Measurements from ENCODE around the gene THUMPD3. TPM values are rescaled to one million over a fixed set of nuclear protein-coding genes. Genes with fewer than 3 reads are reported as not detected.

The THUMPD3 gene
- total RNA-seq, 2 donors from 2014 or later: 28.8 to 38.7 TPM

DNA sequence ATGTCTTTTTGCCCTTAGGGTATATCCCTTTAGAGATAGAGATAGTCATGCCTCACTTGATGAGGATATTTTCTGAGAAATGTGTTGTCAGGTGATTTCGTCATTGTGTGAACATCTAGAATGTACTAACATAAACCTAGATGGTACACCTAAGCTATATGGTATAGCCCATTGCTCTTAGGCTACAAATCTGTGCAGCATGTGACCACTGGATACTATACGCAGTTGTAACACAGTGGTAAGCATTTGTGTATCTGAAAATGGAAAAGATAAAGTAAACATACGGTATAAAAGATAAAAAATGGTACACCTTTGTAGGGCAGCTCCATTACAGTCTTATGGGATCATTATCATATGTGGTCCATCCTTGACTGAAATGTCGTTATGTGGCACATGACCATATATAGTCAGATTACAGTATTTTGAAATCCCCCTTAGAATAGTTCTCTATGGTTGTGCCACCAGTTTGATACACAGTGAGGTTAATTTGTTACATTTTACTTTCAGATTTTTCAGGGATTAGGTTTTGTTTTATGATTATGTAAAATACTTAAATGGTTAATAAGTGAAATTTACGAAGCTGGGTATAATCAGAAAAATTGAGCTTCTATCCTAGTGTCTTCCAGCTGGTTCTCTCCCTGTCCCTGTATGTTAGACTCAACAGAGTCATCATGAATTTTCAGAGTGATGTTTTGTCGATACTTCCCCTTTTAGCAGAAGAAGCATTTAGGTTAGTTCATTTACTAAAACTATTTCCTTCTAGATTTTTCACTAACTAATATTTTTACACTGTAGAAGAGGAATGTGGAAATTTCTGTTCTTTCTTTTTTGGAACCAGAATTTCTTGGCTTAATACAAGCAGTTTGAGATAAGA is 47.4 kb downstream of the THUMPD3 start:
- no peak overlapping the region for H3K27ac ChIP-seq
- TF ChIP-seq POLR2AphosphoS5 (IDR thresholded peaks at IDR 0.05) (no peak), POLR2A (IDR thresholded peaks at IDR 0.05) (no peak)
- TF ChIP-seq, protein P1, sequence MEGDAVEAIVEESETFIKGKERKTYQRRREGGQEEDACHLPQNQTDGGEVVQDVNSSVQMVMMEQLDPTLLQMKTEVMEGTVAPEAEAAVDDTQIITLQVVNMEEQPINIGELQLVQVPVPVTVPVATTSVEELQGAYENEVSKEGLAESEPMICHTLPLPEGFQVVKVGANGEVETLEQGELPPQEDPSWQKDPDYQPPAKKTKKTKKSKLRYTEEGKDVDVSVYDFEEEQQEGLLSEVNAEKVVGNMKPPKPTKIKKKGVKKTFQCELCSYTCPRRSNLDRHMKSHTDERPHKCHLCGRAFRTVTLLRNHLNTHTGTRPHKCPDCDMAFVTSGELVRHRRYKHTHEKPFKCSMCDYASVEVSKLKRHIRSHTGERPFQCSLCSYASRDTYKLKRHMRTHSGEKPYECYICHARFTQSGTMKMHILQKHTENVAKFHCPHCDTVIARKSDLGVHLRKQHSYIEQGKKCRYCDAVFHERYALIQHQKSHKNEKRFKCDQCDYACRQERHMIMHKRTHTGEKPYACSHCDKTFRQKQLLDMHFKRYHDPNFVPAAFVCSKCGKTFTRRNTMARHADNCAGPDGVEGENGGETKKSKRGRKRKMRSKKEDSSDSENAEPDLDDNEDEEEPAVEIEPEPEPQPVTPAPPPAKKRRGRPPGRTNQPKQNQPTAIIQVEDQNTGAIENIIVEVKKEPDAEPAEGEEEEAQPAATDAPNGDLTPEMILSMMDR (IDR thresholded peaks at IDR 0.05): no peak

DNA sequence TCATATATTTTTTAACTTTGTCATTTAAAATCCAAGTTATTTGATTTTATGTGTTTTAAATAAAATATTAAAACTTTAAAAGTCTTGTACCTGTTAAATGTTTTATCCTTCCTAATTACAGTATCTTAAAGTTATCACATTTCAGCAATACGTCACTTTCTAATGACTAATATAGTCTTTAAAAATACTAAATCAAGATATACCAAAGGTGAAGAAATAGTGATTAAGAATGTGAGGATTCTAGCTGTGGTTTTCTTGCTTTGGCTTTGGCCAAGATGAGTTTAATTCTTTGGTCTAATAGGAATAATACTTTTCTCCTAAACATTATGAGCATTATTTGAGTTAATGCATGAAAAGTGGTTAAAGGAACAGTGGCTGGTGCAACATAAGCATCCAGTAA is 48.4 kb downstream of the THUMPD3 start:
- Histone ChIP-seq H3K9me3 (no peaks in the 10 kb centered on the region), H3K27ac (no peak overlapping the region), H3K4me1 (replicated peaks) (peaks cover 5% of the 10 kb centered on the region), H3K4me3 (no peak overlapping the region), H3K36me3 (no peaks in the 10 kb centered on the region), H3K27me3 (replicated peaks; ENCODE audit: insufficient read depth) (no peaks in the 10 kb centered on the region)
- TF ChIP-seq, protein P1 (IDR thresholded peaks at IDR 0.05): no peak
- TF ChIP-seq POLR2A (IDR thresholded peaks at IDR 0.05) (no peak), POLR2AphosphoS5 (IDR thresholded peaks at IDR 0.05) (no peak)
- intact Hi-C loops (cut with DNase I): no loop called here
- WGBS: 83% methylated on average over 1 of the region's 1 CpG
- no peak for DNase-seq (ENCODE audit: low spot score)

More for the DNA sequence above, 47.4 kb downstream of the THUMPD3 start:
- Histone ChIP-seq H3K4me3 (no peak overlapping the region), H3K27me3 (replicated peaks; ENCODE audit: insufficient read depth) (no peaks in the 10 kb centered on the region), H3K9me3 (no peaks in the 10 kb centered on the region), H3K4me1 (replicated peaks) (peaks cover 6% of the 10 kb centered on the region), H3K36me3 (no peaks in the 10 kb centered on the region)
- 85% methylated on average over 6 of the region's 6 CpGs for WGBS
- intact Hi-C loops (cut with DNase I): no loop called here
- DNase-seq (ENCODE audit: low spot score): no peak

DNA sequence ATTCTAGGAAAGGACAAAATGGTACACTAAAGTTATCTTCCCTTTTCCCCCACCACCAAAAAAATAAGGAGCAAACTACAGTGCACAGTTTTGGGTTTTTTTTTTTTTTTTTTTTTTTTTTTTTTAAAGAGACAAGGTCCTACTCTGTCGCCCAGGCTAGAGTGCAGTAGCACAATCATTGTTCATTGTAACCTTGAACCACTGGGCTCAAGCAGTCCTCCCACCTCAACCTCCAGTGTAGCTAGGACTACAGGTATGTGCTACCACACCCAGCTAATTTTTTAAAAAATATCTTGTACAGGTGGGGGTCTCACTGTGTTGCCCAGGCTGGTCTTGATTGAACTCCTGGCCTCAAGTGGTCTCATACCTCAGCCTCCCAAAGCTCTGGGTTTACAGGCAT is 49.4 kb downstream of the THUMPD3 start:
- intact Hi-C loops (cut with DNase I): no loop called here
- DNase-seq (ENCODE audit: low spot score): no peak
- Histone ChIP-seq H3K9me3 (no peaks in the 10 kb centered on the region), H3K27ac (no peak overlapping the region), H3K27me3 (replicated peaks; ENCODE audit: insufficient read depth) (no peaks in the 10 kb centered on the region), H3K36me3 (no peaks in the 10 kb centered on the region), H3K4me3 (no peak overlapping the region), H3K4me1 (replicated peaks) (peaks cover 5% of the 10 kb centered on the region)
- TF ChIP-seq, protein P1 (IDR thresholded peaks at IDR 0.05): no peak
- TF ChIP-seq POLR2A (IDR thresholded peaks at IDR 0.05) (no peak), POLR2AphosphoS5 (IDR thresholded peaks at IDR 0.05) (no peak)
- WGBS: 95% methylated on average over 1 of the region's 1 CpG

DNA sequence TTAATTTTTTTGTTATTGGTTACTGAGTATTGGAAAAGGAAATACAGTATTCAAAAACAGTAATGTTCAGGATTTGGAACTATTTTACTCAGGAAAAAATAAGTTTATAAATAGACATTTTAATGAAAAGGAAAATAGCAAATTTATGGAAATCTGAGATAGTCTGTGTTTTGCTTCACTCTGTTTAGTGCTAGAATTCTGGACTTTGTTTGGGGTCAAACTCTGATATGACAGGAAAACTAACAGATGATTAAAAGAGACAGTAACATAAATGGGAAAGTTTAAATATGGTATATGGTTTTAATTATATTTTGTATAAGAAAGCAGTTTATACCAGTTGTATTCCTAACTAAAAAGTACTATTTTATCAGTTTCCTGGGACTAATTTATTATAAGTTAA is 52.0 kb downstream of the THUMPD3 start:
- Histone ChIP-seq H3K9me3 (no peaks in the 10 kb centered on the region), H3K4me1 (replicated peaks) (no peaks in the 10 kb centered on the region), H3K4me3 (no peak overlapping the region), H3K36me3 (no peaks in the 10 kb centered on the region), H3K27ac (no peak overlapping the region), H3K27me3 (replicated peaks; ENCODE audit: insufficient read depth) (no peaks in the 10 kb centered on the region)
- intact Hi-C loops (cut with DNase I): no loop called here
- TF ChIP-seq, protein P1 (IDR thresholded peaks at IDR 0.05): no peak
- TF ChIP-seq POLR2A (IDR thresholded peaks at IDR 0.05): no peak
- no peak for TF ChIP-seq POLR2AphosphoS5 (IDR thresholded peaks at IDR 0.05)
- no peak for DNase-seq (ENCODE audit: low spot score)

Measured in prostate gland (tissue), 2 donors.